Panc1 (cell line): Measurements from ENCODE around the gene UBE2E1. TPM values are rescaled to one million over a fixed set of nuclear protein-coding genes. Genes with fewer than 3 reads are reported as not detected.

Source experiments
- ATAC-seq: fragments of 200-7000 bp; cut with Tn5 transposase; 2 replicates; pipeline ENCODE4 v1.9.1; 2020; ENCODE audit warnings: mild to moderate bottlenecking, moderate library complexity
- BruUV-seq: library from RNA; stranded (reverse); fragments of 400-500 nt; replicated peaks from 2 replicates; lab custom pipeline; 2021; lab: Mats Ljungman, UMichigan
- CTCF ChIA-PET: fragments of 300-600 bp; sonication (Branson Sonifier 250); formaldehyde crosslinking; loops from one replicate; lab custom pipeline; 2022; ENCODE audit warnings: antibody characterized with exemption; lab: Charles Lee
- POLR2A ChIA-PET: fragments of 300-600 bp; sonication (Branson Sonifier 250); formaldehyde crosslinking; loops from one replicate; lab custom pipeline; 2022; ENCODE audit warnings: antibody characterized with exemption; lab: Charles Lee
- DNase-seq: peaks from one replicate; pipeline ENCODE4 v3.0.0-alpha.2; 2010; ENCODE audit warnings: low read depth, low spot score
- H3K27ac ChIP-seq: 2 replicates; pipeline ENCODE4 v1.5.1; 2011; ENCODE audit warnings: mild to moderate bottlenecking, low read length, inconsistent platforms
- H3K27me3 ChIP-seq: fragments of 200-500 bp; sonication (Bioruptor generic); 2 replicates; pipeline ENCODE4 v1.6.0; 2014; ENCODE audit warnings: low read length, inconsistent platforms; ENCODE audit not compliant: control insufficient read depth, insufficient read depth
- H3K36me3 ChIP-seq: fragments of 200-500 bp; sonication (Bioruptor generic); 2 replicates; pipeline ENCODE4 v1.5.1; 2014; ENCODE audit warnings: inconsistent platforms, mild to moderate bottlenecking, low read length, moderate library complexity; ENCODE audit not compliant: control insufficient read depth, insufficient read depth
- H3K4me1 ChIP-seq: 2 replicates; pipeline ENCODE4 v1.5.1; 2011; ENCODE audit warnings: inconsistent platforms, mild to moderate bottlenecking, low read length, moderate library complexity; ENCODE audit not compliant: control insufficient read depth, insufficient read depth
- H3K4me3 ChIP-seq, 2 experiments: 2 replicates each; pipeline ENCODE4 v1.5.1; 2011 to 2012; ENCODE audit warnings: low read depth in 2 of 2, low read length in 2 of 2, mild to moderate bottlenecking in 2 of 2, inconsistent platforms in 1 of 2, moderate library complexity in 1 of 2
- H3K9me3 ChIP-seq: fragments of 200-500 bp; sonication (Bioruptor generic); 2 replicates; pipeline ENCODE4 v1.5.1; 2014; ENCODE audit warnings: low read depth, mild to moderate bottlenecking, inconsistent platforms, low read length, moderate library complexity; ENCODE audit not compliant: control insufficient read depth, insufficient read depth
- CTCF ChIP-seq: fragments of 450-650 bp; IDR thresholded peaks from 2 replicates; pipeline ENCODE4 v1.5.1; 2017; ENCODE audit warnings: mild to moderate bottlenecking
- POLR2AphosphoS5 ChIP-seq: IDR thresholded peaks from 2 replicates; pipeline ENCODE4 v1.6.1; 2012; ENCODE audit warnings: mild to moderate bottlenecking, low read depth, low read length, moderate library complexity
- SIN3A ChIP-seq: IDR thresholded peaks from 2 replicates; pipeline ENCODE4 v1.6.1; 2012; ENCODE audit warnings: low read depth, mild to moderate bottlenecking, low read length, moderate library complexity, borderline replicate concordance; ENCODE audit not compliant: insufficient read depth
- TCF7L2 ChIP-seq: IDR thresholded peaks from 2 replicates; pipeline ENCODE4 v1.6.1; 2011; ENCODE audit warnings: mild to moderate bottlenecking, low read depth, low read length, inconsistent platforms
- in situ Hi-C: cut with HindIII; loops from 2 replicates; pipeline ENCODE4 v1.10.0; 2016; ENCODE audit warnings: low sequenced_read_pairs, low pct_unique_long_range_greater_than_20kb
- intact Hi-C: fragments of 100-400 bp; cut with micrococcal nuclease; formaldehyde crosslinking; loops from one replicate; pipeline ENCODE4 v1.10.0; 2022; ENCODE audit not compliant: unreplicated experiment
- total RNA-seq: library from RNA; stranded (reverse); gene quantifications from one replicate; pipeline ENCODE4 v1.2.1, GENCODE V29; 2021; ENCODE audit not compliant: unreplicated experiment
- TF ChIP-seq, protein P1 (sequence below), 2 experiments: IDR thresholded peaks; 2 replicates each; pipeline ENCODE4 v1.6.1; 2011 to 2012; ENCODE audit warnings: low read depth in 2 of 2, control low read depth in 1 of 2, low read length in 1 of 2, mild to moderate bottlenecking in 1 of 2, moderate library complexity in 1 of 2; ENCODE audit not compliant: insufficient read depth in 1 of 2

UBE2E1 gene
- total RNA-seq, 1 experiment from 2014 or later: 127 TPM

DNA sequence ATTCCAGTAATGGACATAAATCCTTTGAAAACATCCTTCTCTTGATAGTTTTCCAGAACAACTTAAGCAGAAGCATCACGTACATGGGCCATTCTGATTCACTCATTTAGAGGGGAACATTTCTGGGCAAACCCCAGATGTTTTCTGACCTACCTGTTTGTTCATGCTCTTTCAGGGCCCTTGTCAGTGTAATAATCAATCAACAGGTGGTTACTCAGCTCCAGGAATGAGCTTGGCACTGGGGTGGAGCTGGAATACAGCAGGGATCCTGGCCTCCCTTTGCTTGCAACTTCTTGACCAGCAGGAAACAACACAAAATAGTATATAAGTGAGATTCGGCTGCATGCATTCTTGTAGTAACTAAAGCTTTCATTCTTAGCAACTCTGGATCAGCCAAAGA, 9.2 kb upstream of the UBE2E1 start:
- ATAC-seq: no peak
- no peak for DNase-seq
- Histone ChIP-seq H3K27ac (no peak overlapping the region), H3K36me3 (no peaks in the 10 kb centered on the region), H3K9me3 (no peaks in the 10 kb centered on the region), H3K4me3 (no peak overlapping the region), H3K27me3 (no peaks in the 10 kb centered on the region), H3K4me1 (no peaks in the 10 kb centered on the region)
- intact Hi-C loops: no loop called here
- ChIA-PET CTCF (no interaction called here), POLR2A (interaction anchor here (0.7 kb wide), 1 partner anchor 156 kb away, joined by 3 read pairs; no protein-coding TSS in a partner anchor)
- TF ChIP-seq SIN3A (no peak), TCF7L2 (no peak), CTCF (no peak)
- TF ChIP-seq, protein P1, sequence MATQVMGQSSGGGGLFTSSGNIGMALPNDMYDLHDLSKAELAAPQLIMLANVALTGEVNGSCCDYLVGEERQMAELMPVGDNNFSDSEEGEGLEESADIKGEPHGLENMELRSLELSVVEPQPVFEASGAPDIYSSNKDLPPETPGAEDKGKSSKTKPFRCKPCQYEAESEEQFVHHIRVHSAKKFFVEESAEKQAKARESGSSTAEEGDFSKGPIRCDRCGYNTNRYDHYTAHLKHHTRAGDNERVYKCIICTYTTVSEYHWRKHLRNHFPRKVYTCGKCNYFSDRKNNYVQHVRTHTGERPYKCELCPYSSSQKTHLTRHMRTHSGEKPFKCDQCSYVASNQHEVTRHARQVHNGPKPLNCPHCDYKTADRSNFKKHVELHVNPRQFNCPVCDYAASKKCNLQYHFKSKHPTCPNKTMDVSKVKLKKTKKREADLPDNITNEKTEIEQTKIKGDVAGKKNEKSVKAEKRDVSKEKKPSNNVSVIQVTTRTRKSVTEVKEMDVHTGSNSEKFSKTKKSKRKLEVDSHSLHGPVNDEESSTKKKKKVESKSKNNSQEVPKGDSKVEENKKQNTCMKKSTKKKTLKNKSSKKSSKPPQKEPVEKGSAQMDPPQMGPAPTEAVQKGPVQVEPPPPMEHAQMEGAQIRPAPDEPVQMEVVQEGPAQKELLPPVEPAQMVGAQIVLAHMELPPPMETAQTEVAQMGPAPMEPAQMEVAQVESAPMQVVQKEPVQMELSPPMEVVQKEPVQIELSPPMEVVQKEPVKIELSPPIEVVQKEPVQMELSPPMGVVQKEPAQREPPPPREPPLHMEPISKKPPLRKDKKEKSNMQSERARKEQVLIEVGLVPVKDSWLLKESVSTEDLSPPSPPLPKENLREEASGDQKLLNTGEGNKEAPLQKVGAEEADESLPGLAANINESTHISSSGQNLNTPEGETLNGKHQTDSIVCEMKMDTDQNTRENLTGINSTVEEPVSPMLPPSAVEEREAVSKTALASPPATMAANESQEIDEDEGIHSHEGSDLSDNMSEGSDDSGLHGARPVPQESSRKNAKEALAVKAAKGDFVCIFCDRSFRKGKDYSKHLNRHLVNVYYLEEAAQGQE (IDR thresholded peaks at IDR 0.05; ENCODE audit: insufficient read depth in 1 of 2, low read depth in 2 of 2, low read length in 1 of 2): no peak
- no TSS peak for BruUV-seq
- in situ Hi-C loops: no loop called here

GRCh38 chr3:23797491-23797890, 8.3 kb upstream of the UBE2E1 start:
- ChIA-PET POLR2A (no interaction called here), CTCF (no interaction called here)
- H3K27me3 ChIP-seq: no peaks in the 10 kb centered on the region
- H3K4me1 ChIP-seq: no peaks in the 10 kb centered on the region
- in situ Hi-C loops (no loop called here), intact Hi-C loops (no loop called here)
- no peak overlapping the region for H3K4me3 ChIP-seq
- TF ChIP-seq TCF7L2 (no peak), CTCF (no peak), SIN3A (no peak), POLR2AphosphoS5 (no peak)
- TF ChIP-seq, protein P1 (IDR thresholded peaks at IDR 0.05; ENCODE audit: insufficient read depth in 1 of 2, low read depth in 2 of 2, low read length in 1 of 2): no peak
- DNase-seq (no peak), ATAC-seq (no peak)
- H3K36me3 ChIP-seq: no peaks in the 10 kb centered on the region
- no peak overlapping the region for H3K27ac ChIP-seq
- no peaks in the 10 kb centered on the region for H3K9me3 ChIP-seq
- BruUV-seq: no TSS peak
